Measurements from ENCODE around the gene HPS3.

HPS3 gene

GRCh38 chr3:149129326-149130205 lies at the start of gene HPS3:
HPS3 (plus strand) TSS chr3:149129638; CDS start chr3:149129724, 86 bp downstream.
- TF ChIP-seq CTCF (IDR thresholded peaks at IDR 0.05) = peak; percentile 13

GRCh38 chr3:149080011-149080698 lies 49.3 kb upstream of the HPS3 start:
- TF ChIP-seq CTCF (IDR thresholded peaks at IDR 0.05) = no peak
- no peak overlapping the region for H3K4me3 ChIP-seq (ENCODE audit: low read depth, low read length)

More at GRCh38 chr3:149129326-149130205, at the start of gene HPS3:
- Histone ChIP-seq H3K79me2 (no peaks in the 10 kb centered on the region), H2AFZ (peak within 1 kb of the TSS; percentile 96), H3K4me1 (peaks cover 9% of the 10 kb centered on the region), H3K9me3 (ENCODE audit: control insufficient read depth, low read length) (no peaks in the 10 kb centered on the region), H3K9ac (no peak within 1 kb of the TSS), H3K36me3 (ENCODE audit: control insufficient read depth, insufficient read depth, low read length) (no peaks in the 10 kb centered on the region), H3K27ac (peak within 1 kb of the TSS; percentile 29), H3K4me2 (ENCODE audit: low read length) (peak within 1 kb of the TSS; percentile 85), H3K27me3 (ENCODE audit: control insufficient read depth, insufficient read depth, low read length) (no peaks in the 10 kb centered on the region), H3K4me3 (ENCODE audit: low read depth, low read length) (peak within 1 kb of the TSS; percentile 95)

GRCh38 chr3:149080699-149081091 lies 48.7 kb upstream of the HPS3 start:
- Histone ChIP-seq H3K4me2 (ENCODE audit: low read length) (no peak overlapping the region), H3K9ac (no peak overlapping the region), H3K4me3 (ENCODE audit: low read depth, low read length) (no peak overlapping the region), H2AFZ (no peak overlapping the region), H3K9me3 (ENCODE audit: control insufficient read depth, low read length) (no peaks in the 10 kb centered on the region), H3K36me3 (ENCODE audit: control insufficient read depth, insufficient read depth, low read length) (no peaks in the 10 kb centered on the region), H3K4me1 (no peaks in the 10 kb centered on the region), H3K27me3 (ENCODE audit: control insufficient read depth, insufficient read depth, low read length) (no peaks in the 10 kb centered on the region), H3K27ac (no peak overlapping the region), H3K79me2 (peaks cover 4% of the 10 kb centered on the region)
- TF ChIP-seq CTCF (IDR thresholded peaks at IDR 0.05) = no peak

More at GRCh38 chr3:149080011-149080698, 49.3 kb upstream of the HPS3 start:
- no peaks in the 10 kb centered on the region for H3K4me1 ChIP-seq
- no peaks in the 10 kb centered on the region for H3K9me3 ChIP-seq (ENCODE audit: control insufficient read depth, low read length)
- H3K27ac ChIP-seq = no peak overlapping the region
- no peak overlapping the region for H3K4me2 ChIP-seq (ENCODE audit: low read length)
- no peak overlapping the region for H3K9ac ChIP-seq
- H3K27me3 ChIP-seq (ENCODE audit: control insufficient read depth, insufficient read depth, low read length) = no peaks in the 10 kb centered on the region
- H3K36me3 ChIP-seq (ENCODE audit: control insufficient read depth, insufficient read depth, low read length) = no peaks in the 10 kb centered on the region
- peaks cover 2% of the 10 kb centered on the region for H3K79me2 ChIP-seq
- H2AFZ ChIP-seq = no peak overlapping the region

- no peaks in the 10 kb centered on the region for H3K36me3 ChIP-seq (ENCODE audit: control insufficient read depth, insufficient read depth, low read length)
- peaks cover 4% of the 10 kb centered on the region for H3K79me2 ChIP-seq
- no peak overlapping the region for H3K4me2 ChIP-seq (ENCODE audit: low read length)
Measured at GRCh38 chr3:149081772-149082171, 47.7 kb upstream of the HPS3 start.

More at GRCh38 chr3:149081772-149082171, 47.7 kb upstream of the HPS3 start:
- H3K9me3 ChIP-seq (ENCODE audit: control insufficient read depth, low read length) = no peaks in the 10 kb centered on the region
- no peak overlapping the region for H2AFZ ChIP-seq
- H3K9ac ChIP-seq = no peak overlapping the region
- H3K4me1 ChIP-seq = no peaks in the 10 kb centered on the region
- no peak overlapping the region for H3K27ac ChIP-seq
- TF ChIP-seq CTCF (IDR thresholded peaks at IDR 0.05) = no peak
- H3K4me3 ChIP-seq (ENCODE audit: low read depth, low read length) = no peak overlapping the region
- H3K27me3 ChIP-seq (ENCODE audit: control insufficient read depth, insufficient read depth, low read length) = no peaks in the 10 kb centered on the region

Data from parathyroid adenoma (tissue), 2 donors.